NCI-H2029 (cell line): ENCODE data around the gene ARHGAP6.

Experiments
- DNase-seq: peaks from one replicate; lab custom pipeline; 2025; lab: John Stamatoyannopoulos, UW

Gene ARHGAP6

DNA sequence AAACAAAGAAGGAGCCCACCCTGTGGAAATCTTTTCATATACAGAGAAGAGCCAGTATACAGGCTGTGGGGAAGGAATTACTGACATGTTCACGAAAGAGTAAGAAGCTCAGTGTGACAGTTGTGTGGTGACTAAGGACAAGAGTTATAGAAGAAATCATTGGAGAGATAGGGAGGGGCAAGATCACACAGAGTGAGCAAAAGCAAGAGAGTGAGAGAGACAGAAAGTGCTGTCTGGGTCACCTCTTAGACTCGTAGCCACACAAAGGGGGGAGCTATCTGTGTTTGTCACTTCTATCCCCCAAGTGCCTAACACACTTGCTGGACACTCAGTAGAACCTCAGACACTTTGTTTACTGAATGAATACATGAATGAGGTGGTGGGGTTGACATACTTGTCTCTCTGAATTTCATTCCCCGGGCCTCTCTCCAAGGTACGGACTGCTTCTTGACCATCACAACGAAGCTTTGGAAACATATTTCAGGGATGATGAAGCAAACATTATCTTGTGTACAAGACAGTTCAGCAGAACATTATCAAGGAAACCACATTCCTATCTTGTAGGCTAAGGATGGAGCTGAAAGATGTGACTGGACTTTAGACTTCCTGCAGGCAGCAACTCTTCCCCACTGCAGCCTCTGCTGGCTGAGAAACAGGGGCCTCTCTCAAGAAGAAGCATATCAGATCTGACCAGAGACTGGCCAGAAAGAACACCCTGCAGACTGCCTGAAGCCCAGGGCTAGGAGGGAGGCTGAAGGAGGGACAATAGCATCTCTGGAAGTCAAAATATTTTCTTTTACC lies 204.3 kb downstream of the ARHGAP6 start:
- DNase-seq, result no peak

DNA sequence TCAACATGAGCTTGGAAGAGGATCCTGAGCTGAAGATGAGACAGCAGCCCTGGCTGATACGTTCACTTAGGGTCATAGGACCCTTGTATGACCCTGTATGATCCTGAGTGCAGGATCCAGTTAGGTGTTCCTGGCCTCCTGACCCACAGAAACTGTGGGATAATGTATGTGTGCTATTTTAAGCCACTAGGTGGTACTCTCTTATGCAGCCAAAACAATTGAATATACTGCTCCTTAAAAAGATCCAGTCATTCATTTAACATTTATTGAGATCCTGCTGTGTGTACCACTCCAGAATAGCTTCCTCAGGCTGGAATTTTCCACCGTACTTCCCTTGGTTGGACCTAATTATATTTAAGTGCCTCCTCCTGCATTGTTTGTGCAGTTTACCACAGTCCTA lies 205.4 kb downstream of the ARHGAP6 start:
- no peak for DNase-seq

DNA sequence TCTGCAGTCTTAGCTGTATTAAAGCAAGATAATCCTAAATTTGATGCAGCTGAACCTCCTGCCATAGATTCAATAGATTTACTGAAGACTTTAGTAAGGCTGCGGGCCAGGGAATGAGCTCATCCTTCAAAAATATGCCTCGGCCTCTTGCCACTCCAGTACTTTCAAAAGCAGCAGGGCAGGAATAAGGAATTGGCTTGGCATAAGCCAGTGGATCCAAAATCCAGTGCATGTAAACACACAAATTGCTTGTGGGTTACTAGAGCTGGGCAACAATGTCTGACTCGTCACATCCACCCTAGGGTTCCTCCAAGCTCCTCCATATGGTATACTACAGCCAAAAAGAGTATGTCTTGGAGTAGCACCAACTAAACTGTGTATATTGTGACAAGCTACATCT lies 207.6 kb downstream of the ARHGAP6 start:
- DNase-seq, result no peak

DNA sequence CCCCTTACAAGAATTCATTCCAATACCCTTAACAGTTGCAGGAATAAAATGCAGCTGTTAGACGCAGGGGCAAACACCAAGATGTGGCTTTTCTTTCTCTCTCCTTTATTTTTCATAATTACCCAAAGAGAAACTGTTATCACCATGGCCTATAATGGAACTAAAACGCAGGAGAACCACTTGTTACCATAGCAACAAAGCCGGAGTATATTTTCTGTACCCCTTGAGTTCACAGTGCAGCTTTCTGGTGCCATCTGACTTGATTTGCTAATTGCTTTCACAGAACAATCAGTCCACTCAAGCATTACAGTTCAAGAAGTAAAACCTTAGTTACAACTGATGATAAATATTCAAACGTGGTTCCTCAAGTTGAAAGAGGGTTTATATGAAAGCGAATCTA lies 214.6 kb downstream of the ARHGAP6 start:
- no peak for DNase-seq

DNA sequence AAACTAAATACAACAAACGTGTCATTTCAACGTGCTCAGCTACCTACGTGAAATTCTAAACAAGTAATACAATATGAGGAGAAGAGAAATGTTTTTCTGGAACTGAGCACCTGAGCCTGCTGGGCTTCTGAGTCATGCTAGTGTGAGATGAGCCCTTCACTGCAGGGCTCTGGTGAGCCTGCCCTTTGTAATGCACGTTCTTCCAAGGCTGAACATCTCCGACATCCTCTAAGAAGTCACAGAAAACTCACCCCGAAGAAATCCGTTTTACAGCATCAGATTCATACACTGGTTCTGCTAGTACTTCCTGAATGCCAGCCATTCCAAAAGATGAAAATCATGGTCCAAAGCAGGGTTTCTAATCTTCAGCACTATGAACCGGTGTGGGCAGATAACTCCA lies 215.4 kb downstream of the ARHGAP6 start:
- no peak for DNase-seq

DNA sequence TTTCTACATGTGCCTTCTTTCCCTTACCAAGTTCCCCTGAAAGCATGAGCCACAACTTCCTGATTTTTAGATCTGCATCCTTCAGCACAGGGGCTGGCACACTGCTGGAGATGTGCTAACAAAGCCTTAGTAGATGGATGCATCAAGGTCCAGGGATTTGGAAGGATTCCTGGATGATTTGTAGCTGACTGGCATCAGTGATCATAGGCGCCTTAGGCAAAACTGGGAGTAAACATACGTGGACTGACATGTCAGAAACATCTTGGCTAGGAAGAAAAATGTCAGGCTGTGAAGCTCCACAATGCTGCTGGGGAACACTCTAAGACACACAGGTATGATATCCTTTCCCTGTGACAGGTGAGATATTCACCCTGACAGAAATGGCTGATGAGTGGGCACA lies 216.1 kb downstream of the ARHGAP6 start:
- DNase-seq, result no peak

DNA sequence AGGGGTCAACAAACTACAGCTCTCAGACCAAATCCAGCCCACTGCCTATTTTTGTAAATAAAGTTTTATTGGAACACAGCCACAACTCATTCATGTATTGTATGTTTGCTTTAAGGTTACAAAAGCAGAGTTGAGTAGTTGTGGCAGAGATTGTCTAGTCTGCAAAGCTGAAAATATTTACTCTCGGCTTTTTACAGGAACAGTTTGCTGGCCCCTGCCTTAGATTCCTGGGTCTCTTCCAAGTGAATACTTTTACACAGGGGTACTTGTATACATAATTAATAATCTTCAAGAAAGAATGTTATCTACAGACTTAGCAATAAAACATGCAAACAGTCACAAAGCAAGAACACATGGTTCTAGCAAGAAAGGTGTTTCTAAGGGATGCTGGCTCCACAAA lies 218.3 kb downstream of the ARHGAP6 start:
- no peak for DNase-seq

DNA sequence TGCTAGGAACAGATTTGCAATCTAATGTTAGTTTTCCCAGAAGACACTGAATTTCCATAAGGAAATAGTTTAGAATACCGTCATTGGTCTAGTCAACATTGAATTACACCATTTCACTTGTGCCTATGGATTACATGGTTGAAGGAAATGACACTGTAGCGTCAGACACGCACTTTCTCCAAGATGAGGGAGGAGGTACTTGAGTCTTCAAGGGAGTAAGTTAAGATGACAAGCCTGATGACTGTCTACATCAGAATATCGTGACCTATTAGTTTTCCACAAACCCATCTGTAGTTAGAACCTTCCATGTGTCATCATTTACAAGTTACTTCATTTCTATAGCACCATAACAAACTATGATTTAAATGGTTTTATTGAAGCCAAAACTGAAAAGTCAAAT lies 218.8 kb downstream of the ARHGAP6 start:
- DNase-seq, result no peak

DNA sequence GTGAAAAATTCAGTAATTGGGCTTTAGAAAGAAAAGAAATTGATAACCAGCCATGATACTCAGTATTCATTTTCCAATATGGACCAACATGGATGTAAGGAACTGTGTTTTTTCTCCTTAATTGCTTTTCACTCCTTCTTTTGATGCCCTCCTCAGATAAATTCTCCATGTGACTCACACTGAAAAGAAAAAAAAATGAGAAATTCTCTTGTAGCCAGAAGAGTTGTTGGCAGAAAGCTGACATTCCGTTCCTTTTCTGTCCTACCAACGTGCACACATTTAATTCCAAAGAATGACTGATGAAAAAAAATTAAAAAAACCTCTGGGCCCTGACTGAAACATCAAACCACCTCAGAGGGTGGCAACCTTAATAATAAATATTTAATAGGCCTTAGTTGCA lies 219.4 kb downstream of the ARHGAP6 start:
- no peak for DNase-seq

DNA sequence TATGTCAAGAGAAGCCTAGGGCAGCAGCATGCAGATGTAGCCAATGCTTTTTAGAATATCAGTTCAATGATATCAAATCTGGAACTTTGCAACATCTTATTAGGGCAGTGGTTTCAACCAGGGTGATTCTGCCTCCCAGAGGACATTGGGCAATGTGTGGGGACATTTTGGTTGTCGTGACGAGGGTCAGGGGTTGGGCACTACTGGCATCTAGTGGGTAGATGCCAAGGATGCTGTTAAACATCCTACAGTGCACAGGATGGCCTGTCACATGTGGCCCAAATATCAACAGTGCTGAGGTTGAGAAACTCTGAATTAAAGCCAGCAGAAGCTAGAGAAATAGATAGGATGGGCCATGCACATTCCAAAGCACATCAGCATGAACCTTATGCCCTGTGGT lies 220.2 kb downstream of the ARHGAP6 start:
- DNase-seq, result no peak

DNA sequence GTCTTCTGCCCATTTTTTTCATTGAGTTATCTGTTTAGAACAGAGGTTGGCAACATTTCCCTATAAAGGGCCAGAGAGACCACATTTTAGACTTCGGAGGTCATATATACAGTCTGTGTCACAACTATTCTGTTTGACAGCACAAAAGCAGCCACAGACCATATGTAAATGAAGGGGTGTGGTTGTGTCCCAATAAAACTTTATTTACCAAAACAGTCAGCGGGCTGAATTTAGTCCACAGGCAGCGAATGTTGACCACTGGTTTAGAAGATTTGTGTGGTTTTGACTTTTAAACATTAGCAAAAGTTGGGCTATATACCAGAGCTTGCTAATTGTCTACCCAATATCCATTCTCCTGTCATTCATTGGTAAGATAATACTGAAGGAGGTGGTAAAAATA lies 221.7 kb downstream of the ARHGAP6 start:
- DNase-seq, result no peak

DNA sequence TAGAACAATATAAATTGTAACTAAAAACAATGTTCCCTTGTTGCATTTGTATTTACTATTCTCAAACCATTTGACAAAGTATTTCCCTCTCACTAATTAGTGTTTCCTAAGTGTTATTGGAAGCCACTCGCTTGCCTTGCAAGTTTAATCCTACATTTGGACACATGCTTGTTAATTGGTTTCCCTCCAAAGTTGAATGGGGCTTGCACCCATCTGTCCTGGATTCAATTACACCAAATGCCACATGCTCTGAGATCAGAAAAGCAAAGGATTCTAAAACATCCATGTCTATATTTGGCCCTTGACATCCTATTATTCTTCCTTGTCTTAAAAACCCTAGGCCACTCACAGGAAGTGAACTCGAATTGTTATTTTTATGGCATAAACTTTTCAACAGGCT lies 225.9 kb downstream of the ARHGAP6 start:
- no peak for DNase-seq

DNA sequence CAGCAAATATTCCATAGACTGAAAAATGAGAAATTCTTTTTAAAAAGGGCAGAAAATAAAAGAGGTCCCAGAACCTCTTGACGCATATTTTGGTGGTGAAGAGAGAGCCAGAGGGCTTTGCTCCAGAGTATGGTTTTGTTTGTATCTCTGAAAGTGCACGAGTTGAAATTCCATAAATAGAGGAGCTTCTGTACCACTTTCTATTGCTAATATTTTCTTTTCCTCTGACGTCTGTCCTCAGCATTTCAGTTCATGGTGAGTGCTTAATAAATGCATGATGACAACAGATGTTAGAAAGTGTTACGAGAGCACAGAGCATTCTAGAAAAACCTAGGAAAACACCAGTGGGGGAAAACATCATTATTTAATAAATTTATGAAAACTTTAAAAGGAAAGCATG lies 227.0 kb downstream of the ARHGAP6 start:
- DNase-seq, result no peak

DNA sequence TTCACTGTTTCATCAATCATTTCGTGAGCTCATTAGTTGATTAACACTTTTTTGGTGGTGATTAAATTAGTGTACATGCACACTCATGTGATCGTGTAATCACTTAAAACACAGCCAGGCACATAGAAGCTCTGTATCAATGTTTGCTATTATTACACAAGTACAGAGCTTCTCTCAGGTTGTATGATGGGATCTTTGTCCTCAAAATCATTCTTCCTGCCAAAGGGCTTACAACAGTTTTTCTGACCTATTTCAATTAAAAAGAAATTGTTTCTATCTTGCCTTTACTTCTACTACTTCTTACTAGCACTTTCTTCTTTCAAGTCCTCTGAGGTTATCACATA lies 227.4 kb downstream of the ARHGAP6 start:
- DNase-seq, result no peak

DNA sequence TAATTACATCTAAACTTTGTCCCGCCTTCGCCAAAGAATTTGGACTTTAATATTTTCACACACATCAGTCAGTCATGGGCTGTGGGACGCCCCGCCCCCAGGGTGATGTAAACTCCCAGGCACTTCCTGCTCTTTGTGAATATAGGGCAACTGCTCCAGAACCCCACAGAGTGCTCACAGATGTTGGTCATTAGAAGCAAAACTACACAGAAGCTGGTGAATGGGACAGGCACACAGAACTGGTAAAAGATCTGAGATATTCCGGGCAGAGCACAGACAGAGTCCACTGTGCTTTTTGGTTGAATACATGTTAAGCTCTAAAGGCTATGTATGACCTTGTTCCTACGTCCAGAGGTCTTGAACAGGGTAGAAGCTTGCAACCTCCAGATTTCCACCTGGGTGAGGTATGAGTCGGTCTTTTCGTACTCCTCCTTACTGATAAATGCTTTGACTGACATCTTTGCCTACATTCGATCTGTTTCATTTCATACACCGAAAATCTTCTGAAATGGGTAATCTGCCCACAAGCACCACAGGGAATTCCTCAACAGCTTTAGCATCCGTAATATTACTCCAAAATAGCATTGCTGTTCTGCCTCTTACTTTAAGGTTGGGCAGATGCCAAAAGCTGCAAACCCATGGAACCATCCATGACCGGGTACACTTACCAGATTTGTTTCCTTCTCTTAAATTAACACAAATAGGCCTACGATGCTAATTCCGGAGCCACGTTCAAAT lies 227.9 kb downstream of the ARHGAP6 start:
- DNase-seq, result no peak

DNA sequence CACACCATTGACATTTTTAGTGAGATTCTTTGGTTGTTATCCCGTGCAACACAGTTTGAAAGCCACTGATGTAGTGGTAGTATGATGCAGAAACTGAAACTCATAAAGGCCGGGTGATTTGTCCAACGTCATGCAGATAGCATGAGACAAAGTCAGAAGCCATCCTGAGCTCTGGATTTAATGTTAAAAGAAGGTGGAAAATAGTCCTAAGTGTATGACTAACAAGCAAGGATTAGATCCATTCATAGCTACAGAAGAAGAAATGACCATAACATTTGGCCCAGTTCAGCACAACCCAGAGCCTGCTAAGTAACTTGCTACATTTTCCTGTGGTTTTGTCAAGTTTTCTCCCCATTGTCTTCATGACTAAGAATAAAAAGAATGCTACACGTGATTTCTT lies 230.2 kb downstream of the ARHGAP6 start:
- no peak for DNase-seq

DNA sequence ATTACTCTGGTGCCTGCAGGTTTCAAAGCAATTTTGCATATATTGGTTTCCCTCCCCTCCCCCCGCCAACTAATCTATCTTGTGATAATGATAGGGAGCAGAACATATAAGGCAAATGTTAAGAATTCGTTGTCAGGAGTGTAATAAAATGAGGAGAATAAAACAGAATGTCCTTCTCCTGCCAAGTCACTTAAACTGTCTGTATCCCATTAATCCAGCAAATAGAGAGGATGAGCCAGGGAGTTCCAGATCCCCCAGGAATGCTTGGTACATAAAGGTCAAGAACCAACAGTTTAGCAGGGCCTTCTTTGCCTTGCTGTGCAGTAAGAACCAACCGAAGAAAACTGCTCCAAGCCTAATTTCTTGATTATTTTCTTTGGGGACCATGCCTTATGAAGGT lies 231.1 kb downstream of the ARHGAP6 start:
- DNase-seq, result no peak

DNA sequence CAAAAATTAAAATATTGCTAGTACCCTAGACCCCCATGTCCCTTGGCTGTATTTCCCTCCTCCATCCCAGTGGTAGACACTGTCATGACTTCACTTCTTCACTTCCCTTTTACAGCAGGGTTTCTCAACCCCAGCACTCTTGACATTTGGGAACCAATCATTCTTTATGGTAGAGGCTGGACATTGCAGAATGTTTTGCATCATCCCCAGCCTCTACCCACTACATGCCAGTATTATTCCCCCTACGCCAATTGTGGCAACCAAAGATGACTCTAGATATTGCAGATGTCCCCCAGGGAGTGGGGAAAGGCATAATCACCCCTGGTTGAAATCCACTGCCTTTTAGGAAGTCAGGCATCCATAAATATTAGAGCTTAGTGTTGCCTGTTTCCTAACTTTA lies 233.9 kb downstream of the ARHGAP6 start:
- DNase-seq, result no peak

DNA sequence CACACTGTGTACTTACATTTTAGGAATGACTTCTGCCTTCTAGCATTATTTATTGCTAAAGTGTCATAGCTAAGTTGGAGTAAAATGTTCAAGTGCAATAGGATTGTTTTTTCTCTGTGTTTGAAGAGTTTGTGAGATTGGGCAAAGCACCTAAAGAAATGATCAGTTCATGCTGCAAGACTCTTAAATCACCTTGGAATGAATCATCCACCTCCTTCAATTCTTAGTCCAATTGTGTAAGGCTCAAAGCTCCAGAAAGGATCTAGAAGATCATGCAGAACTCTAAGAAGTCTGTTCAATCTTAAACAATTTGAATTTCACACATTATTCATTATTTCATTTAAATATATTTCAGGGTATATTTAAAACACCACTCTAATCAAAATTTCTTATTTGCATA lies 235.4 kb downstream of the ARHGAP6 start:
- no peak for DNase-seq

DNA sequence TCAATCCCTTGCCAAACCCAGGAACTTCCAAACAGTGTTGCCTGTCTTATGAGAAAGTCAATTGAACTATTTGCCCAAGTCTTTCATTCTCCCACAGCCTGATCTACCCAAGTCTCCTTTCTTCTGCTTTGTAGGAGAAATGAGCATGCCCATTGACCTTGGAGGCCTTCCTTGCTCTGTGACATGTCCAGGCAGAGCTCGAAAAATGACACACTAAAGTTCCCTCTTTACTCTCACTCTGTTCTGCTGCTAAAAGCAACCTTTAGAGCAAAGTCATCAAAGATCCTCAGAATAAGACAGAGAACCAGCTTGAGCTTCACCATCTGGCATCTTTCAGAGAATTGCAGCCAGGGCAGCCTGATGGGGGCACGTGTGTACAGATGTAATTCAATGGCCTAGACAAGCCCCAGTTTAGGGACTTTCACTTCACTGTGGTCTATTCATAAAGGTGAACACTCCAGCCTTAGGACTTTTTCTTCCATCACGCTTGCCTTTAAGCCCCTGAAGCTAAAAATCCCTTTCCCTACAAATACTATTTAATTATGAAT lies 236.1 kb downstream of the ARHGAP6 start:
- no peak for DNase-seq

DNA sequence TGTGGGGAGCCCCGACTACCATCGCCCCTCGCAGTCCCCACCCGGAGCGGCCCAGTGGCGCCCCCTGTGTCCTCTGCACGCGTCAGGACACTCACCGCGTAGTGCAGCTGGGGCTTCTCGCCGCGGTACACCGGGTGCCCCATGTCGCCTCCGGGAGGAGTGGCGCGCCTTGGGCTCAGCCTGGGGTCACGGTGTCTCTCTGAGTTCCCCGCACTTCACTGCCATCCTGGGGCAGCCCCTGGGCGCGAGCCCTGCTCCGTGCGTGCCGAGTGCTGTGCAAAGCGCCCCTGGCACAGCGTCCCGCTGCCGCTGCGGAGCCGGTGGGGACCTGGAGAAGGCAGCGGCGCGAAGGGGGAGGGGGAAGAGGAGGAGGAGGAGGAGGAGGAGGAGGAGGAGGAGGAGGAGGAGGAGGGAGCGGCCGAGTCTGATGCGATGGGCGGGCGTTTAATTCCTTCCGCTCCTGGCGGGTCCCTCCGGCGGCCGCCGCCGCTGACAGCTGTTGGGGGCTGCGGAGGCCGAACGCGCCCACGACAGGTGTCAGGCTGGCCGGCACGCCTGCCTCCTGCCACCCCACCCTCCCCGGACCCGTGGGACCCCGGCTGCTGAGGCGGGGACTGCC lies 238.2 kb downstream of the ARHGAP6 start:
- no peak for DNase-seq

DNA sequence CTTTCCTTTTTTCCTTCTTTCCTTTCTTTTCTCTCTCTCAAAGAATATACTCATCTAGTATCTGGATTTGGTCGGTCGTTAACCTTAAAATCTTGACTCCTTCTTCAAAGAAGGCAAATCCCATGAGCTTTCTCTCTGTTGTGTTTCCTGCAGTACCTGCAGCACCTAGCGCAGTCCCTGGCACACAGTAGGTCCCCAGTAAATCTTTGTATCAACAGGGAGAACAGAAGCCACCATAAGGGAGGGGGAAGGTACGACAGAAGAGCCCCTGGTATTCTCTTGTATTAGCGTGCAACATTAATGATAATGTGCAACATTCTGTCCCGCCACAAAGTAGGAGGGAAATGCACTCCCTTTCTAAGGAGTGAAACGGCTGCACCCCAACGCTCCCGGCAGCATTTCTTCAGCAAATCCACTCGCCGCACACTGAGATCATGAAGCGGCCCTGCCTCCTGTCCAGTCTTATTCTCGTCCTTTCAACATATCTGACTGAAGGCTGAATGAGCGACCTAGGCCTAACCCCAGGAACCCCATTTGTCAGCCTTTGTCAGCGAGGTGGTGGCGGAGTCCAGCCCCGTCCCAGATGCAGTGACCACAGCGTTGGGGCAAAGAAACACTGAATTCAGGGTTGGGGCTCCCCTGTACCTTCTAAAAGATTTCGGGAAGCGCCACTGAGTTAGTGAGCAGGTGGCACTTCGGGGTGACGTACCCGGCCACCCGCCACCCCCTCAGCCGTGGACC lies 238.8 kb downstream of the ARHGAP6 start:
- no peak for DNase-seq
